Measurements from ENCODE around the gene SYT7.

- TF ChIP-seq POLR2A (IDR thresholded peaks at IDR 0.05; ENCODE audit: low read length) (no peak), GATA1 (IDR thresholded peaks at IDR 0.05; ENCODE audit: low read depth, low read length) (no peak)
Observed at GRCh38 chr11:61602775-61603569, 22.1 kb upstream of the SYT7 start.
